A673 (cell line): Measurements from ENCODE around the gene IBA57. TPM values are rescaled to one million over a fixed set of nuclear protein-coding genes. Genes with fewer than 3 reads are reported as not detected.

Experiments used
- BruUV-seq: library from RNA; stranded (reverse); fragments of 400-500 nt; replicated peaks from 2 replicates; lab custom pipeline; 2021; lab: Mats Ljungman, UMichigan
- CTCF ChIA-PET: fragments of 300-600 bp; sonication (Branson Sonifier 250); formaldehyde crosslinking; loops from one replicate; lab custom pipeline; 2022; ENCODE audit warnings: antibody characterized with exemption; lab: Charles Lee
- POLR2A ChIA-PET: fragments of 300-600 bp; sonication (Branson Sonifier 250); formaldehyde crosslinking; loops from one replicate; lab custom pipeline; 2022; ENCODE audit warnings: antibody characterized with exemption; ENCODE audit not compliant: low non-redundant PET; lab: Charles Lee
- DNase-seq: peaks from one replicate; pipeline ENCODE4 v3.0.0-alpha.2; 2015; ENCODE audit warnings: low spot score
- H3K27ac ChIP-seq: fragments of 200-600 bp; sonication (generic); 2 replicates; pipeline ENCODE4 v1.5.1; 2016; ENCODE audit warnings: mixed run types, low read depth, mild to moderate bottlenecking, mixed read lengths, antibody characterized with exemption, low read length; ENCODE audit not compliant: poor library complexity, severe bottlenecking
- H3K27me3 ChIP-seq: fragments of 200-600 bp; sonication (generic); replicated peaks from 2 replicates; pipeline ENCODE4 v1.6.1; 2017; ENCODE audit warnings: mixed run types, low read depth, mild to moderate bottlenecking, mixed read lengths, antibody characterized with exemption, low read length; ENCODE audit not compliant: insufficient read depth, poor library complexity
- H3K36me3 ChIP-seq: fragments of 200-600 bp; sonication (generic); 2 replicates; pipeline ENCODE4 v1.6.1; 2016; ENCODE audit warnings: mixed run types, mild to moderate bottlenecking, mixed read lengths, antibody characterized with exemption, low read length; ENCODE audit not compliant: insufficient read depth, poor library complexity, severe bottlenecking
- H3K4me1 ChIP-seq: fragments of 200-600 bp; sonication (generic); 2 replicates; pipeline ENCODE4 v1.6.1; 2017; ENCODE audit warnings: mixed run types, mild to moderate bottlenecking, mixed read lengths, antibody characterized with exemption, low read length; ENCODE audit not compliant: insufficient read depth, poor library complexity, severe bottlenecking
- H3K4me3 ChIP-seq: fragments of 200-600 bp; sonication (generic); 2 replicates; pipeline ENCODE4 v1.5.1; 2016; ENCODE audit warnings: low read depth, mixed run types, mild to moderate bottlenecking, mixed read lengths, low read length; ENCODE audit not compliant: poor library complexity, severe bottlenecking
- H3K9me3 ChIP-seq: fragments of 200-600 bp; sonication (generic); 2 replicates; pipeline ENCODE4 v1.6.1; 2016; ENCODE audit warnings: mixed run types, low read depth, mild to moderate bottlenecking, mixed read lengths, antibody characterized with exemption, low read length; ENCODE audit not compliant: poor library complexity, severe bottlenecking
- CTCF ChIP-seq: fragments of 300-800, 200-600 bp; sonication (generic); conservative IDR thresholded peaks from 2 replicates; pipeline ENCODE4 v1.5.1; 2017; ENCODE audit warnings: low read depth, mild to moderate bottlenecking, antibody characterized with exemption, low read length, moderate library complexity, mixed read lengths
- EZH2 ChIP-seq: fragments of 200-600 bp; sonication (generic); IDR thresholded peaks from 2 replicates; pipeline ENCODE4 v1.6.1; 2017; ENCODE audit warnings: borderline replicate concordance, low read depth, mild to moderate bottlenecking, mixed read lengths, antibody characterized with exemption, low read length; ENCODE audit not compliant: poor library complexity, severe bottlenecking
- intact Hi-C: fragments of 100-400 bp; cut with micrococcal nuclease; formaldehyde crosslinking; loops from one replicate; pipeline ENCODE4 v1.10.0; 2022; ENCODE audit not compliant: unreplicated experiment
- total RNA-seq: library from RNA; stranded (reverse); gene quantifications from 2 replicates; pipeline ENCODE4 v1.2.3, GENCODE V29; 2021

IBA57 gene
- total RNA-seq, 1 experiment from 2014 or later = 12.1 TPM

GRCh38 chr1:228217551-228218344 lies 52.1 kb downstream of the IBA57 start:
- no peak for TF ChIP-seq EZH2
- TF ChIP-seq CTCF = no peak
- ChIA-PET CTCF (no interaction called here), POLR2A (no interaction called here)
- Histone ChIP-seq H3K4me1 (peaks cover 3% of the 10 kb centered on the region), H3K27me3 (no peaks in the 10 kb centered on the region), H3K4me3 (no peak overlapping the region), H3K36me3 (peaks cover 18% of the 10 kb centered on the region), H3K27ac (no peak overlapping the region), H3K9me3 (no peaks in the 10 kb centered on the region)
- intact Hi-C loops = no loop called here
- no peak for DNase-seq
- BruUV-seq = no TSS peak

GRCh38 chr1:228218513-228219244 lies 53.1 kb downstream of the IBA57 start:
- H3K4me3 ChIP-seq = no peak overlapping the region
- peaks cover 18% of the 10 kb centered on the region for H3K36me3 ChIP-seq
- ChIA-PET CTCF (no interaction called here), POLR2A (no interaction called here)
- no peaks in the 10 kb centered on the region for H3K27me3 ChIP-seq
- no TSS peak for BruUV-seq
- intact Hi-C loops = no loop called here
- no peak for DNase-seq
- H3K9me3 ChIP-seq = no peaks in the 10 kb centered on the region
- H3K27ac ChIP-seq = no peak overlapping the region
- H3K4me1 ChIP-seq = peaks cover 3% of the 10 kb centered on the region
- no peak for TF ChIP-seq CTCF
- TF ChIP-seq EZH2 = no peak

- no peak for TF ChIP-seq EZH2
- no peak for TF ChIP-seq CTCF
- no TSS peak for BruUV-seq
- H3K4me1 ChIP-seq = peaks cover 1% of the 10 kb centered on the region
- no peaks in the 10 kb centered on the region for H3K27me3 ChIP-seq
- CTCF ChIA-PET = no interaction called here
- peaks cover 22% of the 10 kb centered on the region for H3K36me3 ChIP-seq
- POLR2A ChIA-PET = no interaction called here
- H3K9me3 ChIP-seq = peaks cover 1% of the 10 kb centered on the region
- no peak overlapping the region for H3K4me3 ChIP-seq
- no peak overlapping the region for H3K27ac ChIP-seq
- intact Hi-C loops = no loop called here
- DNase-seq = no peak
Measured at GRCh38 chr1:228219245-228219961, 53.8 kb downstream of the IBA57 start.
